AG04450 (cell line): ENCODE results near the gene SREK1IP1. TPM values are rescaled to one million over a fixed set of nuclear protein-coding genes. Genes with fewer than 3 reads are reported as not detected.

Experiments used
- CTCF ChIA-PET: fragments of 300-600, 350-600 bp; formaldehyde crosslinking; extraction: SDS; loops from one replicate; lab custom pipeline; 2022; ENCODE audit warnings: antibody characterized with exemption, inconsistent platforms; lab: Charles Lee
- POLR2A ChIA-PET: fragments of 350-600 bp; formaldehyde crosslinking; extraction: SDS; loops from one replicate; lab custom pipeline; 2021; ENCODE audit warnings: antibody characterized with exemption, inconsistent platforms; lab: Yijun Ruan, JAX
- DNase-seq: peaks from one replicate; pipeline ENCODE4 v3.0.0-alpha.2; 2011; ENCODE audit warnings: low read depth, low spot score
- H3K27ac ChIP-seq: one replicate; pipeline ENCODE4 v1.5.1; 2012; ENCODE audit warnings: low read depth, low read length, control low read depth
- H3K27me3 ChIP-seq: one replicate; pipeline ENCODE4 v1.6.0; 2012; ENCODE audit warnings: low read length; ENCODE audit not compliant: control insufficient read depth, insufficient read depth
- H3K4me3 ChIP-seq: 2 replicates; pipeline ENCODE4 v1.5.1; 2011; ENCODE audit warnings: mild to moderate bottlenecking, low read depth, low read length, control low read depth
- H3K9me3 ChIP-seq: 2 replicates; pipeline ENCODE4 v1.5.1; 2012; ENCODE audit warnings: low read length; ENCODE audit not compliant: control insufficient read depth, insufficient read depth
- polyA plus RNA-seq: library from polyadenylated mRNA; depleted of rRNA; stranded (reverse); fragments of >200 nt; gene quantifications from 2 replicates; pipeline ENCODE4 v1.2.3, GENCODE V29; 2011
- TF ChIP-seq, protein P1 (sequence below): IDR thresholded peaks from 2 replicates; pipeline ENCODE4 v1.5.1; 2011; ENCODE audit warnings: low read depth, low read length, control low read depth, inconsistent platforms

Gene SREK1IP1
- polyA plus RNA-seq, 1 experiment, result 3.8 TPM

DNA sequence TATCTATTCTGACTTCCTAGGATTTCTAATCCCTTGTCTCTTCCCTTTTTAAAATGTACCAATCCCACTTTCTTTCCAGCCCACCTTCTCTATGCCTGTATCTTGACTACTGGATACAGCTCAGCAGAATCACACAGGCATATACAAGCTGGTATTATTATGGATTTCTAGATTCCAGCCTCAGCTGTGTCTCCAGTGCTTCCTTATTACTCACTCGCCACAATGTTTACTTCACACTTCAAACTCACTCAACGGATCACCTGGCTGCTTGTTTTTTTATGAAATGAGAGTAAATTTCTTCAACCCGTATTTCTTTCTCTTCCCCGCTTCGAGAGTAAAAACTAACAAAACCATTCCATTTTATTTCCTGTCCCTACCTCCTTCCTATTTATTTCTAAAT is 39.0 kb upstream of the SREK1IP1 start:
- DNase-seq, result peak; percentile 27
- Histone ChIP-seq H3K9me3 (no peaks in the 10 kb centered on the region), H3K4me3 (no peak overlapping the region), H3K27me3 (no peaks in the 10 kb centered on the region), H3K27ac (no peak overlapping the region)
- ChIA-PET POLR2A (no interaction called here), CTCF (interaction anchor here (0.5 to 1.6 kb wide), 3 partner anchors 172 to 675 kb away, joined by 4 to 8 read pairs (median 5); no protein-coding TSS in a partner anchor)
- TF ChIP-seq, protein P1, sequence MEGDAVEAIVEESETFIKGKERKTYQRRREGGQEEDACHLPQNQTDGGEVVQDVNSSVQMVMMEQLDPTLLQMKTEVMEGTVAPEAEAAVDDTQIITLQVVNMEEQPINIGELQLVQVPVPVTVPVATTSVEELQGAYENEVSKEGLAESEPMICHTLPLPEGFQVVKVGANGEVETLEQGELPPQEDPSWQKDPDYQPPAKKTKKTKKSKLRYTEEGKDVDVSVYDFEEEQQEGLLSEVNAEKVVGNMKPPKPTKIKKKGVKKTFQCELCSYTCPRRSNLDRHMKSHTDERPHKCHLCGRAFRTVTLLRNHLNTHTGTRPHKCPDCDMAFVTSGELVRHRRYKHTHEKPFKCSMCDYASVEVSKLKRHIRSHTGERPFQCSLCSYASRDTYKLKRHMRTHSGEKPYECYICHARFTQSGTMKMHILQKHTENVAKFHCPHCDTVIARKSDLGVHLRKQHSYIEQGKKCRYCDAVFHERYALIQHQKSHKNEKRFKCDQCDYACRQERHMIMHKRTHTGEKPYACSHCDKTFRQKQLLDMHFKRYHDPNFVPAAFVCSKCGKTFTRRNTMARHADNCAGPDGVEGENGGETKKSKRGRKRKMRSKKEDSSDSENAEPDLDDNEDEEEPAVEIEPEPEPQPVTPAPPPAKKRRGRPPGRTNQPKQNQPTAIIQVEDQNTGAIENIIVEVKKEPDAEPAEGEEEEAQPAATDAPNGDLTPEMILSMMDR, result no peak

DNA sequence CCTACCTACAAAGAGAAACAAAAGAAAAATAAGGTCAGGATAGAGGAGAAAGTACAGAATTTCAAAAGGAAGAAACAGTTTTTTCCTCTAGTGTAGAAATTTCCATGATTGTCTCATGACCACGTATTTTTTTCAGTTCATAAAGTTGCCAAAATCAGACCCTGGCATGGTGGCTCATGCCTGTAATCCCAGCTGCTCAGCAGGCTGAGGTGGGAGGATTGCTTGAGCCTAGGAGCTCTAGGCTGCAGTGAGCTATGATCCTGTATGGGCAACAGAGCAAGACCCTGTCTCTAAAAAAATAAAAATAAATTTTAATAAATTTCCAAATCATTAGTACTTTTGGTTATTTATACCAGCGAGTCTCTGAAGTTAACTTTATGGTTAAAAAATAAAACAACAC is 38.0 kb upstream of the SREK1IP1 start:
- Histone ChIP-seq H3K27me3 (no peaks in the 10 kb centered on the region), H3K27ac (no peak overlapping the region), H3K9me3 (no peaks in the 10 kb centered on the region), H3K4me3 (no peak overlapping the region)
- TF ChIP-seq, protein P1, result no peak
- DNase-seq, result no peak
- ChIA-PET POLR2A (no interaction called here), CTCF (interaction anchor here (1.4 to 1.6 kb wide), 2 partner anchors 171 to 676 kb away, joined by 4 to 5 read pairs; no protein-coding TSS in a partner anchor)

DNA sequence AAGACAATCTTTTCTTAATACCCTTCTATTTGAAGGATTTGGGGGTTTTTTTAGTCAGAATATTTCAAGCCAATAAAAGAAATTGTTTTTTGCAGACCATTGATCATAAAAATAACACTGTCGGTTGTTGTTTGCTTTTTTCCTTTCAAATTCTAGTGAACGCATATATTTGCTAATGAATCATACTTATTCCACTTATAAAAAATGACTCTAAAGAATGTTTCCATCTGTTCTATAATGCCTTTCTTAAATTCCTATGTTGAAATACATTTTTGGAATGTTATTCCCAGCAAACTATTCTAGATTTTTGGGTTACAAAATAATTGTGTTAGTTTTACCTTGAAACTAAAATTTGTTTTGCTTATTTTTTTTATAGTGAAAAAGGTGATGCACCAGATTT is 32.4 kb upstream of the SREK1IP1 start:
- Histone ChIP-seq H3K9me3 (no peaks in the 10 kb centered on the region), H3K27me3 (no peaks in the 10 kb centered on the region), H3K4me3 (no peak overlapping the region), H3K27ac (no peak overlapping the region)
- no peak for DNase-seq
- ChIA-PET CTCF (no interaction called here), POLR2A (no interaction called here)
- TF ChIP-seq, protein P1, result no peak

DNA sequence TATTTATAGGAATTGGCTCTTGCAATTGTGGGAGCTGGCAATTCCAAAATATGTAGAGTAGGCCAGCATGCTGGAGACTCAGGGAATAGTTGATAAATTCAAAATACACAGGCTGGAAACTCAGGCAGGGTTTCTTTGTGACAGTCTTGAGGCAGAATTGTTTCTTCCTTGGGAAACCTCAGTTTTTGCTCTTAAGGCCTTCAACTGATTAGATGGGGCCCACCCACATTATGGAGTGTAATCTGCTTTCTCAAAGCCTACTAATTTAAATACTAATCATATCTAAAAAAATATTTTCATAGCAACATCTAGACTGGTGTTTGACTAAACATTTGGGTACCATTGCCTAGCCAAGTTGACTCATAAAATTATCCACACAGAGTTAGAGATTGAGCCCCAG is 27.8 kb upstream of the SREK1IP1 start:
- H3K27me3 ChIP-seq, result no peaks in the 10 kb centered on the region
- H3K4me3 ChIP-seq, result no peak overlapping the region
- CTCF ChIA-PET, result no interaction called here
- H3K27ac ChIP-seq, result no peak overlapping the region
- H3K9me3 ChIP-seq, result no peaks in the 10 kb centered on the region
- POLR2A ChIA-PET, result no interaction called here
- TF ChIP-seq, protein P1, result no peak
- DNase-seq, result no peak

DNA sequence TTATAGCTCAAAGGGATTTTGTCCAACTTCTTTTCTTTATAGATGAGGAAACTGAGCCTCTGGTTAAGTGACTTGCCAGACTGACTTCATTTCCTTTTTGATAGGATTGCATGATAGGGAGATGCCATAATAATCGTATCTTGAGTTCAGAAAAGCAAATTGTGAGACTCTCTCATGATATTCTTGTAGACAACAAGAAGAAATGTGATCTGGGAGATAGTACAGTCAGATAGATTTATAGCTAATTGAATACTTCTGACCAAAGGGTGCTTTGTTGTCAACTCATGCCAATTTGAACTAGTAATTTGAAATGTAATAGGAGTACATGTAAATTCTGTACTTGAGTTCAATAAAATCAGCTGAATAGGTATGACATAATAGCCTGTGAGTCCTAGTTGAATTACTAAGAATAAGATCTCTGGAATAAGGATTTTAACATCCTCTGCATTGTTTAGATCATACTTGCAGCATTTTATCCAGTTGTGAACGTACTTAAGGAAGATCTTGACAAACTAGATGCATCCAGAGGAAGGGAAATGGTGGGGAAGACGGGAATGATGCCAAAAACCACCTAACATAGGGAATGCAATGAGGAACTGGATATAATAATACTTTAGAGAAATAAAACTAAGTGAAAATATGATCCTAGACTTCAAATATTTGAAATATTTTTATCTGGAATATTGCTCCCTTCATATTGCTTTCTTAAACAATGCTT is 25.7 kb upstream of the SREK1IP1 start:
- TF ChIP-seq, protein P1, result no peak
- CTCF ChIA-PET, result interaction anchor here (1.1 to 4.3 kb wide), 3 partner anchors 11 to 160 kb away, joined by 4 to 34 read pairs (median 5); no protein-coding TSS in a partner anchor
- DNase-seq, result no peak
- H3K4me3 ChIP-seq, result no peak overlapping the region
- H3K9me3 ChIP-seq, result no peaks in the 10 kb centered on the region
- H3K27me3 ChIP-seq, result no peaks in the 10 kb centered on the region
- POLR2A ChIA-PET, result no interaction called here
- H3K27ac ChIP-seq, result no peak overlapping the region
